HUDEP-2 (cell line): ENCODE measurements around the gene SETMAR.
A peak's percentile ranks its signal among the peaks of the same experiment; 100 is the strongest.
"Not testable (repeated sequence)": the region's sequence is repeated elsewhere in the genome, so short reads cannot be mapped to it uniquely, and the experiment has no call there.

Experiments used
- DNase-seq, 76 experiments: peaks; one replicate each; lab custom pipeline; 2025; ENCODE audit not compliant: unreplicated experiment in 76 of 76; lab: John Stamatoyannopoulos, UW

Gene SETMAR

GRCh38 chr3:4303187-4304123 lies at the start of gene SETMAR:
Gene SETMAR (plus strand): TSS chr3:4303369. CDS start chr3:4303371, 2 bp downstream.
- peak in 74 of 76 experiments; percentile 19 to 88 (median 69) for DNase-seq

GRCh38 chr3:4261406-4261805 lies 41.8 kb upstream of the SETMAR start:
- no peak for DNase-seq

- no peak for DNase-seq
These were observed 39.1 kb upstream of the SETMAR start for GRCh38 chr3:4264040-4264439.

GRCh38 chr3:4270720-4271119 lies 32.4 kb upstream of the SETMAR start:
- DNase-seq = no peak

GRCh38 chr3:4271834-4272233 lies 31.3 kb upstream of the SETMAR start:
- DNase-seq = peak in 10 of 76 experiments; percentile 1 to 27 (median 6)

GRCh38 chr3:4279516-4280105 lies 23.6 kb upstream of the SETMAR start:
- DNase-seq = no peak

- no peak for DNase-seq
These were observed 21.2 kb upstream of the SETMAR start for GRCh38 chr3:4281991-4282390.

GRCh38 chr3:4284865-4285264 lies 18.3 kb upstream of the SETMAR start:
- no peak for DNase-seq

GRCh38 chr3:4289044-4289443 lies 14.1 kb upstream of the SETMAR start:
- no peak for DNase-seq

GRCh38 chr3:4290272-4290893 lies 12.8 kb upstream of the SETMAR start:
- DNase-seq = peak in 30 of 76 experiments; percentile 0 to 42 (median 18)

GRCh38 chr3:4292301-4292700 lies 10.9 kb upstream of the SETMAR start:
- no peak for DNase-seq

- DNase-seq = no peak
These were observed 8.4 kb upstream of the SETMAR start for GRCh38 chr3:4294616-4295327.

- not testable (repeated sequence) for DNase-seq
These were observed 6.7 kb upstream of the SETMAR start for GRCh38 chr3:4296454-4296853.

GRCh38 chr3:4297486-4297885 lies 5.7 kb upstream of the SETMAR start:
- no peak for DNase-seq

- no peak for DNase-seq
These were observed 422 bp upstream of the SETMAR start for GRCh38 chr3:4302747-4303146.

- not testable (repeated sequence) for DNase-seq
These were observed 2.0 kb downstream of the SETMAR start for GRCh38 chr3:4305210-4305609.

GRCh38 chr3:4306091-4306490 lies 2.9 kb downstream of the SETMAR start:
- no peak for DNase-seq

GRCh38 chr3:4306860-4307259 lies 3.7 kb downstream of the SETMAR start:
- no peak for DNase-seq

GRCh38 chr3:4309491-4310128 lies 6.4 kb downstream of the SETMAR start:
- DNase-seq = no peak

GRCh38 chr3:4310971-4311370 lies 7.8 kb downstream of the SETMAR start:
- DNase-seq = no peak
